GM03348 (cell line): ENCODE results near the gene ARHGAP6.
"Not testable (repeated sequence)": the region's sequence is repeated elsewhere in the genome, so short reads cannot be mapped to it uniquely, and the experiment has no call there.

Experiments used
- DNase-seq: peaks from one replicate; pipeline ENCODE4 v3.0.0; 2012; ENCODE audit warnings: low spot score

The ARHGAP6 gene

DNA sequence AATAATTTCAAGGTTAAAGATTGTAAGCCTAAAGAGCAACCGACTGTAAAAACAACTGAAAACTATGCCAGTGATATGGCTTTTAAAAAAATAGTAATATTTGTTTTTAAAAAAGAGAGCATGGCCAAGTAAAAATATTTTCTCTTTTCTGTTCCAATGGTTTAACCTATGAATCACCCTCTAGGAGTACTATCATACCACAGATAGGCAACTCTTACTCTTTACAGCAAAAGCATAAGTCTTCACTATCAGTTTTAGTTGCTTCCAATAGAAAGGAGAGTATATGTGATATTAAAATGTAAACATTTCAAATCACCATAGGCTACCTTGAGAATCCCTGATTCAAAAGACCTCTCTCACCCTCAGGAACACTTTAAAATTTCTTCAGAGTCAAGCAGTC lies 269.9 kb downstream of the ARHGAP6 start:
- no peak for DNase-seq

GRCh38 chrX:11393949-11394654 lies 271.6 kb downstream of the ARHGAP6 start:
- no peak for DNase-seq

DNA sequence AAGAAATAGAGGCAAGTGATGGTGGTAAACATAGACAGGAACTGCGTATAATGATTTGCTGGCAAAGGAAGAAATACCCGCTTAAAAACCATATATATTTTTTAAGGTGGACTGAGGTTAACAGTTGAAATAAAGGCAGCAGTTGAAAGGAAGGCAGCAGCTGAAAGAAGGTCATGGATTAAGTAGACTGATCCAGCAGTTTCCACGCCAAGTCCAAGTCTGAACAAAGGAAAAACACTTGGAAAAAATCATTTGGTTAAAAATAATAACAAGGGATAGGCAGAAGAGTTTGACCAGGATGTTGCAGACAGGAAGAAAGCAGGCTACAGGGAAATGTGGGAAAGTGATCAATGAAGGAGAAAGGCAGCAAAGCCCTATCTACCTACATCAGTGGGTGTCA lies 278.9 kb downstream of the ARHGAP6 start:
- no peak for DNase-seq

DNA sequence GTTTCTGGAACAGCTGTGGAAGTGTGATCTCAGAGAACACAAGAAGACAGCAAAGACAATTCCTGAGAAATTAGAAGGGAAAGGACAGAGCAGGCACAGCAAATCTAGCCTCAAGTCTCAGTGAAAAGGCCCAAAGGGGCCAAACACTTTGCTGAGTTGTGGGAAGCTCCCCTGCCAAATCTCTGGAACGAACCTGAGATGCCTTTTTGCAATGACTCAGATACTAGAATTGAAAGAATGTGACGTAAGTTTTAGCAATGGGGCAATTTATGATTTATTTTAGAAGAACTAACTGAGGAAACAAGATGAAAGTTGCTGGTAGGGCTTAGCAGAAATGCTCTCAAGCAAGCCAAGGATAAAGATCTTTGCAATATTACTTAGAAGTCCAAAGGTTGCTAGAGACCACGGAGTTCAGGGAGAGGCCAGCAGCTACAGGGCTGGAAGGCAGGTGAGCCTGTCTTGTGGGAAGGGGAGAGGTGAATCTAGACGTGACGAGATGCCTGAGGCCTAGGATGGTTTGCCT lies 279.7 kb downstream of the ARHGAP6 start:
- DNase-seq: peak; percentile 37

DNA sequence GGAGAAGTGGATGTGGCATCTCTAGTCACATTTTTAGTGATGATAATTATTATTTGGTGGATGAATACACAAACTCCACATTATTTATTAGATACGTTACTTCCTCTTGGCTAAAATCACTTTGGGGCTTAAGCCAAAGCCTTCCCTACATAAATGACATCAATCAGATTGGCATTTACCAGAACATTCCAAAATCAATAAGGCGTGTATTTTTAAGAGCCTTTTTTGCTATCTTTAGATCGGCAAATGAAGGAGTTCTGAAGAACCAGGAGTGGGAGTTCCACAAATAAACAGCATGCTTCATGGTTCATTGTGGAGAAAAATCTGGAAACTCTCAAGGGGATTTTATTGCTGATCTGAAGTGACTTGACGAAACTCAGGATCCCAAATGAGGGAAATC lies 282.8 kb downstream of the ARHGAP6 start:
- no peak for DNase-seq

DNA sequence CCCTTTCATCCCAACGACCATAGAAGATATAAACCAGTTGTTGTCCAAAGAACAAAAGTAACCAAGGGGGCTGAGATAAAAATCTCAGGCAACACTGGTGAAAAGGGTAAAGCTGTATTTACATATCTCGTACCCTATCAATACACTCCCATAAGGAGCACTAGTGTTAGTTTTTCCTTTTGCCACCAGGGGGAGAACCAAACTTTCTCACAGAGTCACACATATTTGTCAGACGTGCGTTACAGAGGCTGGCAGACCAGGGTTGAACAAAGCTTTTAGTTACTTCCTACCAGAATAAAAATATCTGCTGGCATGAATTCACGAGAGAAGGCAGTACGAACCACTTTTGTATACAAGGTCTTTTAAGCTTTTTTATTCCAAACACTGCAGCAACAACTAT lies 284.3 kb downstream of the ARHGAP6 start:
- peak; percentile 29 for DNase-seq

DNA sequence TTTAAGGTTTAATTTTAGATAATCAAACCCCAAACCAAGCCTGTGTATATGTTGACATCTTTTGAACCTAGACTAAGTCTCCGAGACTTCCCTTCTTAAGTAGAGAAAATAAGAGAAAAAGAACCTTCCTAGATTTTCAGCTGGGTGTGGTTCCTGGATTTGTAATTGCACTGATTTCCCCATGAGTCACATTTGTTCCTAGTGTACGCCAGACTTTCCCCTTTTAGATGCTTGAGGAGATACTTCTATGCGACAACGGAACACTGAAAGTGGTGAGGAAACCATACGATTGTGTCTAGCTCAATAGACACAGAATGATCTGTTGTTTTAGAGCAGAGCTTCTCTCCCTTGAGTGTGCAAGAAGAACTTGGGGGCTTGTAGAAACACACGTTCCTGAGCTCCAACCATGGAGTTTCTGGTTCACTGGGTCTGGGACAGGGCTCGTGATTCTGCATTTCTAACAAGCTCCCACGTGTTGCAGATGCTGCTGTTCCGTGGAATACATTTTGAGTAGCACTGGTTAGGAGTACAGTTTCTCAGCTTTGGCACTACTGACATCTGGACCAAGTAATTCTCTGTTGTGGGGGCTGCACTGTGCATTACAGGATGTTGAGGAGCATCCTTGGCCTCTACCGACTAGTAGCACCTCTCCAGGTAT lies 285.4 kb downstream of the ARHGAP6 start:
- DNase-seq: peak; percentile 17

DNA sequence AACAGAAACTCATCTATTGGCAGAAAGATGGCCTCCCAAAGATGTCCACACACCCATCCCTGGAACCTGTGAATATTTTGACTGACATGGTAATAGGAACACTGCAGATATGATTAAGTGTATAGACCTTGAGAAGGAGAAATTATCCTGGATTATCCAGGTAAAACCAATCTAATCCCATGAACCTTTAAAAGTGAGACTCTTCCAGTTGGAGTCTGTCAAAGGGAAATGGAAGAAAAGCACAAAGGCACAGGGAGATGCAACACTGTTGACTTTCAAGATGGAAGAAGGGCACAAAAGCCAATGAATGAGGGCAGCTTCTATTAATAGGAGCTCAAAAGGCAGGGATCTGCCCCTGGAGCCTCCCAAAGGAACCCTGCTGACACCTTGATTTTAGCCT lies 289.6 kb downstream of the ARHGAP6 start:
- DNase-seq: no peak

GRCh38 chrX:11375614-11376119 lies 290.1 kb downstream of the ARHGAP6 start:
- no peak for DNase-seq

DNA sequence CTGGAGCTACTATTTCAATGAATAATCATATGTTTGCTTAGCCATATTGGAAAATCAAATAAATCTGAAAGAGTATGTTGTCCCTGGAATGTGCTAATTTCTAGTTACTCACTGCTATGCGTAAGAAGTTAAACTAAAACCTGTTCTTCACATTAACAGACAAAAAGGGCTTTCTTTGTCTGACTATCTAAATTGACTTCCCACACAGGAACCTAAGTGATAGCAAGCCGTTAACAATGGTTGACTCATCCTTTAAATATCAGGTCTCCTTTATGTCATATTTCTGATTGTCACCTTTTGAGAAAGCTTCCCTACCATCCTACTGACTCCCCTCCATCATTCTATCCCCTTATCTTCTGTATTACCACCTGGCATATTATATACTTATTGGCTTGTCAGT lies 291.1 kb downstream of the ARHGAP6 start:
- no peak for DNase-seq

GRCh38 chrX:11371106-11371505 lies 294.6 kb downstream of the ARHGAP6 start:
- DNase-seq: no peak

- DNase-seq: no peak
Observed at GRCh38 chrX:11367609-11368430, 297.9 kb downstream of the ARHGAP6 start.

DNA sequence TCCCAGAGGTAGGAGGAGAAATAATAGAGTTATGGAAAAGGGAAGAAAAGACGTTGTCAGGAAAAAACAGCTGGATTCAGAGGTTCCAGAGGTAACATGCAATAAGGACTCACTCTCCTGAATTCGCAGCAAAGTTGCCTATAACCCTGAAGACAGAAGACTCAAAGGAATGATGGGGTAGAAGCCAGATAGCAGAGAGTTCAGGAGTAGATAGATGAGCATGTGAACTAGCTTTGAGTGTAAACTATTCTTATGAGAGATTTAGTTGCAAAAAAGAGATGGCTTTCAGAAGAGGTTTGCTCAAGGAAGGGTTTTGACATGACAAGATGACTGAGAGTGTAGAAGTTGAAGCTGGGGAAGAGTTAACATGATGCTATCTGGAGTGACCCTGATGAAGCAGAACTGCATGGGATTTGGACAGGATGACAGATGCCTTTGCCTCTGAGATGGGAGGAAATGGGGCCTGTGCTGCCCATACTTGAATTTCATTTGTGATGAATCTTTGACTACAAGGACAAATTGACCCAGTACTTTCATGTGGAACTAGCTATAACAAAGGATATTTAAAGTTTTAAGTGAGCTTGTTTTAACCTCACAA lies 298.6 kb downstream of the ARHGAP6 start:
- no peak for DNase-seq

GRCh38 chrX:11365426-11365825 lies 300.3 kb downstream of the ARHGAP6 start:
- DNase-seq: no peak

- no peak for DNase-seq
Observed at GRCh38 chrX:11364835-11365234, 300.9 kb downstream of the ARHGAP6 start.

- DNase-seq: not testable (repeated sequence)
Observed at GRCh38 chrX:11363825-11364224, 301.9 kb downstream of the ARHGAP6 start.

- no peak for DNase-seq
Observed at GRCh38 chrX:11363069-11363594, 302.6 kb downstream of the ARHGAP6 start.

DNA sequence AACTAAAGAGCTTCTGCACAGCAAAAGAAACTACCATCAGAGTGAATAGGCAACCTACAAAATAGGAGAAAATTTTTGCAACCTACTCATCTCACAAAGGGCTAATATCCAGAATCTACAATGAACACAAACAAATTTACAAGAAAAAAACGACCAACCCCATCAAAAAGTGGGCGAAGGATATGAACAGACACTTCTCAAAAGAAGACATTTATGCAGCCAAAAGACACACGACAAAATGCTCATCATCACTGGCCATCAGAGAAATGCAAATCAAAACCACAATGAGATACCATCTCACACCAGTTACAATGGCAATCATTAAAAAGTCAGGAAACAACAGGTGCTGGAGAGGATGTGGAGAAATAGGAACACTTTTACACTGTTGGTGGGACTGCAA lies 304.1 kb downstream of the ARHGAP6 start:
- DNase-seq: not testable (repeated sequence)

- DNase-seq: not testable (repeated sequence)
Observed at GRCh38 chrX:11355944-11356343, 309.8 kb downstream of the ARHGAP6 start.

DNA sequence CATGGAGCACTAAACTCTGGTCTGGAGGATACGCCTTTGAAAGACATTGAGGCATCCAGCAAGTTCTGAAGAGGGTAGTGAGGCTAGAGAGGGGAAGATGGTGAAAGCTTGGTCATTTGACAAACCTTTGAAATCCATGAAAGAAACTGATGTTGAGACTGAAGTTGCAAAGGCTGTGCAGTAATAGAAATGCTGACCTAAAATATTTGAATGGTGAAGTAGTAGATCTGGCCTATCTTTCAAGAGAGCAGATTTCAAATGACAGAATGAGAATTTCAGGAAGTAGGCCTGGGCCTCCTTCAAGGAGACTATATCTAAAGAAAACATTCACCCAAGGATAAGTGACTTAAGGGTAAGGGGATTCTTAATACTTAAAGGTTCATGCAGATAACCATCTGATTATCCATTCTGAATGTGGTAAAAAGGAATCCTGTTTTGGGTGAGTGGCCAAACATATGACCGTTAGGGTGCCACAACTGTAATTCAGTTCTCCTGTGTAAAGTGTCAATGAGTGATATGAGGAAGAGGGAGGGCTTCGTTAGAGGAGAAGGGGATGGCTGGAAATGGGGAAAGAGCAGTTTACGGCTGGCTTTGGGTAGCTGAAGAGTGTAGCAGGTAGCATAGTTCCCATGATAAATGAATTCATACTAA lies 310.3 kb downstream of the ARHGAP6 start:
- no peak for DNase-seq

DNA sequence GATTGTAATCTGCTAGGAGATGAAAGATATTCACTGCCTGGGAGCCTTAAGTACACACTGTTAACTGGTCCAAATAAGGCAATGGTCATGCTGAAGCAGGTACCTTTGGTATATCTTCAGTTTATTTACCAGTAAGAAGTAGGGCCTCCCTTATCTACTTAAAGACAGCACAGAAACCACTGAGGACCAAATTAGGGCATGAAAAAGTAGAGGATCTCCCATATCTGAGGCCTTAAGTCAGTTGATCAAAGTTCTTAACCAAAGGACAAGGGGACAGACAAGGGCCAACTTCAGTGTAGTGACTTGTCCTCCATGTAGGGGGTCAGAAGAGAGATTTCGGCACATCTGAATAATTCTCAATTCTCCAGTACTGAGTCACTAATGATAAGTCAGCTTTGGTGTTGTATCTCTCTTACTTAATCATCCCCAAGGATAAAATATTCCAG lies 313.4 kb downstream of the ARHGAP6 start:
- no peak for DNase-seq
